Measurements from ENCODE around the gene SRGAP2C.

- TF ChIP-seq FOS (IDR thresholded peaks at IDR 0.05; ENCODE audit: borderline replicate concordance, insufficient read depth, low read length) (no peak), EZH2 (IDR thresholded peaks at IDR 0.05; ENCODE audit: borderline replicate concordance, low read depth, low read length, severe bottlenecking) (no peak), POLR2A (IDR thresholded peaks at IDR 0.05; ENCODE audit: low read depth, low read length) (no peak), POLR2AphosphoS5 (IDR thresholded peaks at IDR 0.05; ENCODE audit: insufficient read depth, low read depth, low read length) (no peak), MYC (IDR thresholded peaks at IDR 0.05; ENCODE audit: low read depth, low read length) (no peak)
- TF ChIP-seq, protein P1, sequence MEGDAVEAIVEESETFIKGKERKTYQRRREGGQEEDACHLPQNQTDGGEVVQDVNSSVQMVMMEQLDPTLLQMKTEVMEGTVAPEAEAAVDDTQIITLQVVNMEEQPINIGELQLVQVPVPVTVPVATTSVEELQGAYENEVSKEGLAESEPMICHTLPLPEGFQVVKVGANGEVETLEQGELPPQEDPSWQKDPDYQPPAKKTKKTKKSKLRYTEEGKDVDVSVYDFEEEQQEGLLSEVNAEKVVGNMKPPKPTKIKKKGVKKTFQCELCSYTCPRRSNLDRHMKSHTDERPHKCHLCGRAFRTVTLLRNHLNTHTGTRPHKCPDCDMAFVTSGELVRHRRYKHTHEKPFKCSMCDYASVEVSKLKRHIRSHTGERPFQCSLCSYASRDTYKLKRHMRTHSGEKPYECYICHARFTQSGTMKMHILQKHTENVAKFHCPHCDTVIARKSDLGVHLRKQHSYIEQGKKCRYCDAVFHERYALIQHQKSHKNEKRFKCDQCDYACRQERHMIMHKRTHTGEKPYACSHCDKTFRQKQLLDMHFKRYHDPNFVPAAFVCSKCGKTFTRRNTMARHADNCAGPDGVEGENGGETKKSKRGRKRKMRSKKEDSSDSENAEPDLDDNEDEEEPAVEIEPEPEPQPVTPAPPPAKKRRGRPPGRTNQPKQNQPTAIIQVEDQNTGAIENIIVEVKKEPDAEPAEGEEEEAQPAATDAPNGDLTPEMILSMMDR (IDR thresholded peaks at IDR 0.05; ENCODE audit: extremely low read depth in 1 of 2, insufficient read depth in 1 of 2, low read depth in 1 of 2, low read length in 2 of 2): no peak
Observed at GRCh38 chr1:121440993-121441392, 256.2 kb downstream of the SRGAP2C start.
